ENCODE measurements around the gene CEP152. TPM values are rescaled to one million over a fixed set of nuclear protein-coding genes. Genes with fewer than 3 reads are reported as not detected.

The CEP152 gene
- total and polyA plus RNA-seq, 9 of the 15 experiments (the other 6 are each of a cell fraction or from before 2014, with no cell fraction given) = 9.9 to 43.0 (median 23.6) TPM

- TF ChIP-seq, protein P1, sequence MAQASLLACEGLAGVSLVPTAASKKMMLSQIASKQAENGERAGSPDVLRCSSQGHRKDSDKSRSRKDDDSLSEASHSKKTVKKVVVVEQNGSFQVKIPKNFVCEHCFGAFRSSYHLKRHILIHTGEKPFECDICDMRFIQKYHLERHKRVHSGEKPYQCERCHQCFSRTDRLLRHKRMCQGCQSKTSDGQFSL (CRISPR knock-in tag; IDR thresholded peaks at IDR 0.05) = 0 out of 2 replicates have a peak, but pooled peaks have one; percentile 71
- TF ChIP-seq, protein P1 (tag; IDR thresholded peaks at IDR 0.05) = peak in 1 of 2 experiments; percentile 54; a peak in 1 of 4 replicates
- TF ChIP-seq MAZ (CRISPR knock-in tag; conservative IDR thresholded peaks at IDR 0.05 in 1 of 2, IDR thresholded peaks at IDR 0.05 in 1 of 2) = peak in 1 of 2 experiments; percentile 19; a peak in 1 of 4 replicates
- TF ChIP-seq ZKSCAN1 (IDR thresholded peaks at IDR 0.05; ENCODE audit: low read depth, low read length) = peak; percentile 94
- peak; percentile 89 for TF ChIP-seq ELF2 (CRISPR knock-in tag; IDR thresholded peaks at IDR 0.05)
- TF ChIP-seq HNRNPLL (IDR thresholded peaks at IDR 0.05; ENCODE audit: low read depth, low read length, poor library complexity, severe bottlenecking) = peak; percentile 69
- no peak for TF ChIP-seq GATAD2B (IDR thresholded peaks at IDR 0.05; ENCODE audit: borderline replicate concordance)
- peak; percentile 87 for TF ChIP-seq SUPT5H (IDR thresholded peaks at IDR 0.05)
- peak; percentile 93 for TF ChIP-seq ELF1 (tag; IDR thresholded peaks at IDR 0.05)
- TF ChIP-seq ZBTB2 (IDR thresholded peaks at IDR 0.05) = peak; percentile 47; the same call in 1 of the 2 replicates
- 0 out of 4 replicates have a peak, but pooled peaks of 1 of the 2 experiments have one; percentile 34 for TF ChIP-seq FOXA3 (CRISPR knock-in tag; conservative IDR thresholded peaks at IDR 0.05 in 1 of 2, IDR thresholded peaks at IDR 0.05 in 1 of 2)
- TF ChIP-seq NELFE (IDR thresholded peaks at IDR 0.05; ENCODE audit: insufficient read depth, insufficient read length) = no peak
- TF ChIP-seq BACH1 (tag; IDR thresholded peaks at IDR 0.05) = no peak
- TF ChIP-seq SP2 (IDR thresholded peaks at IDR 0.05; ENCODE audit: extremely low read depth, low read depth, low read length, poor library complexity, severe bottlenecking) = peak; percentile 65
- TF ChIP-seq FOXM1 (IDR thresholded peaks at IDR 0.05; ENCODE audit: low read depth) = peak; percentile 81
- TF ChIP-seq FOXM1 (CRISPR knock-in tag; IDR thresholded peaks at IDR 0.05; ENCODE audit: low read depth) = no peak
- TF ChIP-seq, protein P2, sequence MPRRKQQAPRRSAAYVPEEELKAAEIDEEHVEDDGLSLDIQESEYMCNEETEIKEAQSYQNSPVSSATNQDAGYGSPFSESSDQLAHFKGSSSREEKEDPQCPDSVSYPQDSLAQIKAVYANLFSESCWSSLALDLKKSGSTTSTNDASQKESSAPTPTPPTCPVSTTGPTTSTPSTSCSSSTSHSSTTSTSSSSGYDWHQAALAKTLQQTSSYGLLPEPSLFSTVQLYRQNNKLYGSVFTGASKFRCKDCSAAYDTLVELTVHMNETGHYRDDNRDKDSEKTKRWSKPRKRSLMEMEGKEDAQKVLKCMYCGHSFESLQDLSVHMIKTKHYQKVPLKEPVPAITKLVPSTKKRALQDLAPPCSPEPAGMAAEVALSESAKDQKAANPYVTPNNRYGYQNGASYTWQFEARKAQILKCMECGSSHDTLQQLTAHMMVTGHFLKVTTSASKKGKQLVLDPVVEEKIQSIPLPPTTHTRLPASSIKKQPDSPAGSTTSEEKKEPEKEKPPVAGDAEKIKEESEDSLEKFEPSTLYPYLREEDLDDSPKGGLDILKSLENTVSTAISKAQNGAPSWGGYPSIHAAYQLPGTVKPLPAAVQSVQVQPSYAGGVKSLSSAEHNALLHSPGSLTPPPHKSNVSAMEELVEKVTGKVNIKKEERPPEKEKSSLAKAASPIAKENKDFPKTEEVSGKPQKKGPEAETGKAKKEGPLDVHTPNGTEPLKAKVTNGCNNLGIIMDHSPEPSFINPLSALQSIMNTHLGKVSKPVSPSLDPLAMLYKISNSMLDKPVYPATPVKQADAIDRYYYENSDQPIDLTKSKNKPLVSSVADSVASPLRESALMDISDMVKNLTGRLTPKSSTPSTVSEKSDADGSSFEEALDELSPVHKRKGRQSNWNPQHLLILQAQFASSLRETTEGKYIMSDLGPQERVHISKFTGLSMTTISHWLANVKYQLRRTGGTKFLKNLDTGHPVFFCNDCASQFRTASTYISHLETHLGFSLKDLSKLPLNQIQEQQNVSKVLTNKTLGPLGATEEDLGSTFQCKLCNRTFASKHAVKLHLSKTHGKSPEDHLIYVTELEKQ (CRISPR knock-in tag; IDR thresholded peaks at IDR 0.05) = no peak
- TF ChIP-seq SMAD1 (IDR thresholded peaks at IDR 0.05; ENCODE audit: low read depth, low read length, partially characterized antibody) = no peak
- peak; percentile 25; the same call in 1 of the 2 replicates for TF ChIP-seq MYC (IDR thresholded peaks at IDR 0.05; ENCODE audit: low read depth, low read length)
- TF ChIP-seq MYC (CRISPR knock-in tag; IDR thresholded peaks at IDR 0.05; ENCODE audit: borderline replicate concordance, low read depth) = no peak
These were observed at the start of gene CEP152 (continued) for GRCh38 chr15:48810414-48811324.
